ENCODE measurements around the gene PLBD1. TPM values are rescaled to one million over a fixed set of nuclear protein-coding genes. Genes with fewer than 3 reads are reported as not detected.

The PLBD1 gene
- total RNA-seq, 1 experiment from 2014 or later = 73.2 TPM

- DNase-seq (ENCODE audit: low read depth) = no peak
- in situ Hi-C loops (cut with HindIII; ENCODE audit: low pct_unique_long_range_greater_than_20kb, low sequenced_read_pairs) = no loop called here
These were observed 5.4 kb upstream of the PLBD1 start for GRCh38 chr12:14573118-14573517.

GRCh38 chr12:14572401-14572800, 4.7 kb upstream of the PLBD1 start:
- in situ Hi-C loops (cut with HindIII; ENCODE audit: low pct_unique_long_range_greater_than_20kb, low sequenced_read_pairs) = no loop called here
- no peak for DNase-seq (ENCODE audit: low read depth)

- no peak for DNase-seq (ENCODE audit: low read depth)
- in situ Hi-C loops (cut with HindIII; ENCODE audit: low pct_unique_long_range_greater_than_20kb, low sequenced_read_pairs) = no loop called here
These were observed 4.1 kb upstream of the PLBD1 start for GRCh38 chr12:14571779-14572178.

- no peak for DNase-seq (ENCODE audit: low read depth)
These were observed 2.5 kb upstream of the PLBD1 start for GRCh38 chr12:14570231-14570630.

GRCh38 chr12:14564336-14564959, 3.2 kb downstream of the PLBD1 start:
- DNase-seq (ENCODE audit: low read depth) = no peak
- in situ Hi-C loops (cut with HindIII; ENCODE audit: low pct_unique_long_range_greater_than_20kb, low sequenced_read_pairs) = no loop called here

More at GRCh38 chr12:14570231-14570630, 2.5 kb upstream of the PLBD1 start:
- in situ Hi-C loops (cut with HindIII; ENCODE audit: low pct_unique_long_range_greater_than_20kb, low sequenced_read_pairs) = no loop called here

- in situ Hi-C loops (cut with HindIII; ENCODE audit: low pct_unique_long_range_greater_than_20kb, low sequenced_read_pairs) = no loop called here
- no peak for DNase-seq (ENCODE audit: low read depth)
These were observed 4.6 kb downstream of the PLBD1 start for GRCh38 chr12:14563046-14563445.

GRCh38 chr12:14562279-14562678, 5.4 kb downstream of the PLBD1 start:
- DNase-seq (ENCODE audit: low read depth) = no peak
- in situ Hi-C loops (cut with HindIII; ENCODE audit: low pct_unique_long_range_greater_than_20kb, low sequenced_read_pairs) = no loop called here

- in situ Hi-C loops (cut with HindIII; ENCODE audit: low pct_unique_long_range_greater_than_20kb, low sequenced_read_pairs) = no loop called here
- no peak for DNase-seq (ENCODE audit: low read depth)
These were observed 5.9 kb downstream of the PLBD1 start for GRCh38 chr12:14561677-14562238.

- no peak for DNase-seq (ENCODE audit: low read depth)
- in situ Hi-C loops (cut with HindIII; ENCODE audit: low pct_unique_long_range_greater_than_20kb, low sequenced_read_pairs) = no loop called here
These were observed 6.6 kb downstream of the PLBD1 start for GRCh38 chr12:14560904-14561574.

- in situ Hi-C loops (cut with HindIII; ENCODE audit: low pct_unique_long_range_greater_than_20kb, low sequenced_read_pairs) = no loop called here
- no peak for DNase-seq (ENCODE audit: low read depth)
These were observed 9.2 kb downstream of the PLBD1 start for GRCh38 chr12:14558473-14558959.

GRCh38 chr12:14557966-14558365, 9.7 kb downstream of the PLBD1 start:
- DNase-seq (ENCODE audit: low read depth) = no peak
- in situ Hi-C loops (cut with HindIII; ENCODE audit: low pct_unique_long_range_greater_than_20kb, low sequenced_read_pairs) = no loop called here

GRCh38 chr12:14554281-14555007, 13.2 kb downstream of the PLBD1 start:
- in situ Hi-C loops (cut with HindIII; ENCODE audit: low pct_unique_long_range_greater_than_20kb, low sequenced_read_pairs) = no loop called here
- peak; percentile 84 for DNase-seq (ENCODE audit: low read depth)

GRCh38 chr12:14548609-14549008, 19.1 kb downstream of the PLBD1 start:
- no peak for DNase-seq (ENCODE audit: low read depth)
- in situ Hi-C loops (cut with HindIII; ENCODE audit: low pct_unique_long_range_greater_than_20kb, low sequenced_read_pairs) = no loop called here

GRCh38 chr12:14547571-14547970, 20.1 kb downstream of the PLBD1 start:
- in situ Hi-C loops (cut with HindIII; ENCODE audit: low pct_unique_long_range_greater_than_20kb, low sequenced_read_pairs) = no loop called here
- no peak for DNase-seq (ENCODE audit: low read depth)

- no peak for DNase-seq (ENCODE audit: low read depth)
- in situ Hi-C loops (cut with HindIII; ENCODE audit: low pct_unique_long_range_greater_than_20kb, low sequenced_read_pairs) = no loop called here
These were observed 22.2 kb downstream of the PLBD1 start for GRCh38 chr12:14545144-14546124.

GRCh38 chr12:14540801-14541462, 26.8 kb downstream of the PLBD1 start:
- DNase-seq (ENCODE audit: low read depth) = no peak
- in situ Hi-C loops (cut with HindIII; ENCODE audit: low pct_unique_long_range_greater_than_20kb, low sequenced_read_pairs) = no loop called here

GRCh38 chr12:14537088-14537487, 30.6 kb downstream of the PLBD1 start:
- in situ Hi-C loops (cut with HindIII; ENCODE audit: low pct_unique_long_range_greater_than_20kb, low sequenced_read_pairs) = no loop called here
- DNase-seq (ENCODE audit: low read depth) = no peak

Measured in Caki2 (cell line).